Liver (tissue), 3 donors: Measurements from ENCODE around the gene ZNF783.

Source experiments
- CTCF ChIP-seq: fragments of 150-350 bp; IDR thresholded peaks from 2 replicates; pipeline ENCODE4 v1.5.1; 2017; ENCODE audit warnings: improper control_type of control experiment, low read depth, low read length; ENCODE audit not compliant: missing input control
- RAD21 ChIP-seq, 2 donors: IDR thresholded peaks; 2 replicates each; pipeline ENCODE4 v1.6.1; 2016; ENCODE audit warnings: antibody characterized with exemption in 2 of 2, mild to moderate bottlenecking in 2 of 2
- donor health status: healthy.
- donor health status: healthy.

GRCh38 chr7:149232362-149232761 is 29.6 kb upstream of the ZNF783 start:
- TF ChIP-seq CTCF (no peak), RAD21 (IDR thresholded peaks at IDR 0.05) (no peak)
